Activated CD8-positive, alpha-beta memory T cell treated with anti-CD3 and anti-CD28 coated beads for 24 hours (primary cell): ENCODE measurements around the gene TRIM44.
"Not testable (repeated sequence)": the region's sequence is repeated elsewhere in the genome, so short reads cannot be mapped to it uniquely, and the experiment has no call there.

ENCODE experiments used
- DNase-seq: peaks from one replicate; pipeline ENCODE4 v3.0.0-alpha.2; 2020

The TRIM44 gene

DNA sequence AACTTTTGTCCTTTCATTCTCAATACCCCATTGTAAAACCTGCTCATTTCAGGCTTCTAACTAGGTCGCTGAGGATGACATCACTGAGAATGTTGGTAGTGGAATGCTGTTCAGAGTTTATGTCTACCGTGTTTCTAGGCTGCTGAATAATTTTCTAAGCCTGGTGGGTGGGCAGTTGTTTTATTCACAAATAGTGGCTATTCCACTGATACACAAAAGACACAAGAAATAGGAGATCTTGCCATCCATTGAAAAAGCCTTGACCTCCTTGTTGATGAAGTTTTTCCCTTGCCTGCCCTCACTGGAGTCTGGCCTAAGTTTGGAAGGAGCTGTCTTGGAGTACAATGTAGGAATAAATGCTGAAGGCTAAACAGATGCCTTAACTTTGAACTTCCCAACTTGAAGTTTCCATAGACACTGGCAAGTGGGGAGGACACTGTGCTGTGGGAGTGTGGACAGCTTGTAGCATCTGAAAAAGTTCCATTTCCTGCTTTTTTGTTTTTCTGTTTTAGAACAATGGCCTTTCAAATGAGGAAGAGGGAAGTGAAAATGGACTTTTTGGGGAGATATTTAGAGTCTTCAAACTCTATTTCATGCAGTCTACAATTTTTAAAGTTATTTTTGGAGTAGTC lies 59.2 kb downstream of the TRIM44 start:
- no peak for DNase-seq

DNA sequence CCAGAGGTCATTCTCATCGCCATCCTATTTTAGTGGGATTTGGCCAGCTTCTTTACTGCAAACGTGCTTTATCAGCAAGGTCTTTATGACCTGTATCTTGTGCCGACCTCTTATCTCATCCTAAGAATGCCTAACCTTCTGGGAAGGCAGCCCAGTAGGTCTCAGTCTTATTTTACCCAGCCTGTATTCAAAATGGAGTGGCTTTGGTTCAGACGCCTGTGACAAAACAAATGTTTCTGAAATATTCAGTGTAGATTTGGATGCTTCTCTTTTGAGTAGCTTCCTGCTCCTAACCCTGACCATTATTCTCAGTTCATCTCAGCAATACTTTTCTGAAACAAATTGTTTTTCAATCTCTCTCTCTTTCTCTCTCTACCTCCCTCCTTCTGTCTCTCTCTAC lies 60.1 kb downstream of the TRIM44 start:
- no peak for DNase-seq

DNA sequence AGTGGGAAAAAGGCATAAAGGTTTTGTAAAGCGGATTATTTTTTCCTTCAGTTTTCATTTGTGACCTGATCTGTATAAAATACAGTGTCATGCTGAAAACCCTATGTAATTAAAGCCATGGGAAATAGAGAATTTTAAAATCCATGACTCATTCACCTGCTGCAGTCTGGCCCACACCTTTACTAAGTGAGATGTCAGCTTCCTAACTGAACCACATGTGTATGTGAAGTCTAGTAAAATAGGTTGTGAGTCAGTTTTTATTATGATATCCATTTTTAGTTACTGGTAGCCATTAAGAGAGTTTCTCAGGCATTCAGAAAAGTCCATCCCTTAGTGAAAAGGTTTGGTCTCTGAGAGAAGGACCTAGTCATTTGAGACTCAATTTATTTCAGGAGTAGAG lies 60.9 kb downstream of the TRIM44 start:
- no peak for DNase-seq

DNA sequence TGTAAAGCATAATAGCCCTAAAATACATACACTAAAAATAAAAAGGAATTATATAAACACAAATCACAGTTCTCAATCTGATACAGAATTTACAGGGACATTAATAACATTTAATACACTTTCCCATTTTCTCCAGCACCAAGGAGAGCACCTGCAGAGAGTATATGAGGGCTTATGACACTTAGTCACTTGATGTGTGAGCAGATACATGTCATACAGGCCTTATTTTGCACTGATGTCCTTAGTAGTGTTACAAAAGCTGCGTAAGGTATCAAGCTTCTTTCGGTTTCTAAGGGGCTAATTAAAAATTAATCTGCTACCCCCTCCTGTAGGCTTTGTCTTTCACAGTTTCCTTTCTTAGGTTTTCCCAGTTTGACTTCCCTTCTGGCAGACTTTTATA lies 61.3 kb downstream of the TRIM44 start:
- no peak for DNase-seq

DNA sequence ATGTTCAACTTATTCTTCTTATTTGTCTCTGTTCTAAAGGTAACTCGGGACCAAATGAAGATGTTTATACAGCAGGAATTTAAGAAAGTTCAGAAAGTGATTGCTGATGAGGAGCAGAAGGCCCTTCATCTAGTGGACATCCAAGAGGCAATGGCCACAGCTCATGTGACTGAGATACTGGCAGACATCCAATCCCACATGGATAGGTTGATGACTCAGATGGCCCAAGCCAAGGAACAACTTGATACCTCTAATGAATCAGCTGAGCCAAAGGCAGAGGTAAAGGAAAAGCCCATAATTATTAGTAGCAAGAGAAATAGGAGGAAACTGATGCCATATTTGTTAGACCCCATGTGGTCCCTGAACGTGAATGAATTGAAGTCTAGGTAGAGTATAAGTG lies 63.3 kb downstream of the TRIM44 start:
- DNase-seq: no peak

DNA sequence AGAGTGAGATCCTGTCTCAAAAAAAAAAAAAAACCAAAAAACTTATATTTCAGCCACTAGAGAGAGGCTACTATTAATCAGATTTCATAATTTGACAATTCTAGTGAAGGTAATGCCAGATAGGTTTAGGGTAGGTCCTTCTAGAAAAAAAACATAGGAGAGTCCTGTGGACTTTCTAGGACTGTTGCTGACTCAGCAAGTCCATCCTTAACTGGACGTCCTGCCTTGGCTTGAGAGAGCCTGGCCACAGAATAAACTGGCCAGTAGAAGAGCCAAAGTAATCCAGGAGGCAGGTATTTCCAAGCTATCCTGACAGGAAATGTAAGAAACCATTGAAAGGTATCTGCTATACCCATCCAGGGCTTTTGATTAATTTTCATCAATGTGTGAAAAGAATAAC lies 64.6 kb downstream of the TRIM44 start:
- no peak for DNase-seq

DNA sequence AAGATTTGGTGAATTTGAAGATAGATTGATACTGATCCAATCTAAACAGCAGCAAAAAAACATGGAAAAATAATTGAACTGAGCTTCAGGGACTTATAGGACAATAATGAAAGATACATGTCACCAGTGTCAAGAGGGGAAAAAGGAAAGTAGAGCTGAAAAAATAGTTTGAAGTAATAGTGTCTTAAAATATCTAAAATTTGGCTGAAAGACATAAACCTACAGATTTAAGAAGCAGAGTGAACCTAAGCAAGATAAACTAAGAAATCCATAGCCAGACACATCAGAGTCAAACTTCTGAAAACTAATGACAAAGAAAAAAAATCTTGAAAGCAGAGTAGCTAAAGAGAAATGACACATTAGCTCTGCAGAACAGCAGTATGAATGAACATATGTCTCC lies 67.7 kb downstream of the TRIM44 start:
- DNase-seq: no peak

DNA sequence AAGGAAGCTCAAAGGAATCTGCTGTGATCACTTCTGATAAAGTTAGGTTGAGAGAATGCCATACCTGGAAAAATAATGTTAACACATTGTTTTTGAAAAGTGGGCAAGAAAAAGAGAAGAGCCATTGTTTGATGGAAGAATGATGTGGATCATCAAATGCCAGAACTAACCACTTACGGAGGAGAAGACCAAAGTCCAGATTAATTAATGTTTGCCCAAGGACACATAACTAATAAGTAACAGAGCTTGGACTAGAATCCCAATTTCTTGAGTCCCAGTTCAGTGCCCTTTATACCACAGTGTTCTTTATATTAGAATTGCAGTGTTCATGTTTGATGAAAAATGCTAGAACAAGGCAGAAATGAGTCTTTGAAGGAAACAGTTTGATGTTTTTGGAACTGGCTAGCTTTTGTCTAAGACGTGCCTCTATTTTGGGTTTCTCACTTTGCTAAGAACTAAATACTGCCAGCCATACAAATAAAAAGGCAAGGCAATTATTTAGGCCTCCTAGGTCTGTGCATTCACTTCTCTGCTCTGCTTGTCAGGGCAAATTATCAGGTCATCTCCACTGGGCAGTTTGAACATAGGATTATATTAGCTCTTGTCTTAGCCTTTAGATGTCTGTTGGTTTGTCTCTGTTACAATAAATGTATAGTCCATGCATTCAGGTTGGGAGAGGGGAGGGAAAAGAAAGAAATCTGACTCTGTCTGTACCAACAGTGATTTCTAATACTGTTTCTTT lies 72.3 kb downstream of the TRIM44 start:
- DNase-seq: no peak

DNA sequence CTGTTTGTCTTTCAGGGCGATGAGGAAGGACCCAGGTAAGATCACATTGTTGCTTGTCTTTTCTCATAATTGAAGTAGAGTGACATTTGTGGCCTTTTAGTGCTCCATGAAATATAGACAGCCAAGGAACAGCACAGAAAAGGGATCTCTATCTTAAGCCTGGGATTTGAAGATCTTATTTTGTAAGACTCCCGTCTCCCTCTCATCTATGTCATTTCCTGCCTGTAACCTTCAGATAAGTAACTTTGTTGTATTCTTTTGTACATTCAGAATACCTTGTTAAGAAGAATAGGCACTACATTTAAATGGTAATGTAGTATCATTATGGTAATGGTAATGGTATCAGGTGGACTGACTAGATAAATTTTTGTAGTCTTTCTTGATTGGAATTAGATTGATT lies 72.8 kb downstream of the TRIM44 start:
- no peak for DNase-seq

DNA sequence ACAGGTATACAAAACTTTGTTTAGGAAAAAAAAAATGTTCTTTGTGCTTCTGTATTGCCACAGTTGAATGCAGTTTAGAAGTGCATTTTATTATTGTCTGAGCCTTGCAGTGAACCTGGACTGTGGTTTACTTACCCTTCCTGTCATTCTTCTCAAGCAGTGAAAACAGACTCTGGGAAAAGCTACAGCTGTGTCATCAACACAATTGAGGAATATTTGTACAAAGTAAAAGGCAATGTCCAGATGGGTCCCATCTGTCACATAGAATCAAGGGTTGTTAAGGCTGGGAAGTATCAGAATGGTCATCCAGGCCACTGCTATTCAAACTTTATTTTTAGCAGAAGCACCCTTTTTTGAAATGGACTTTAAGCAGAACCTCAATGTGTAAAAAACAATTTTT lies 73.3 kb downstream of the TRIM44 start:
- DNase-seq: no peak

DNA sequence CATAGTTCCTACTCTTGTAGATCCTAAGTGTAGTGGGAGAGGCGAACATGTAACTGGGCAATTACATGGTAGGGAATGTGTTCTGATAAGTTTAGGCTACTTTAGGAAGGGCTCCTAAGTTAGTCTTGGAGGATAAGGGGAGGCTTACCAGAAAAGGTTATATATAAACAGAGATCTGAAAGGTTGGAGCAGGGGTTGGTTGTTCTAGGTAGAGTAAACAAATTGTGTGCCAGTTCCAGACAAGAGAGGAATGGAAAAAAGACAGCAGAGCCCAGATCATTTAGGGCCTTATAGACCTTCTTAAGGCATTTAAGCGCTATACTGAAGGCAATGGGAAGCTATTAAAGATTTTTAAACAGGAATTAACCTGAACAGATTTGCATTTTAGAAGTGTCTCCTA lies 74.4 kb downstream of the TRIM44 start:
- no peak for DNase-seq

DNA sequence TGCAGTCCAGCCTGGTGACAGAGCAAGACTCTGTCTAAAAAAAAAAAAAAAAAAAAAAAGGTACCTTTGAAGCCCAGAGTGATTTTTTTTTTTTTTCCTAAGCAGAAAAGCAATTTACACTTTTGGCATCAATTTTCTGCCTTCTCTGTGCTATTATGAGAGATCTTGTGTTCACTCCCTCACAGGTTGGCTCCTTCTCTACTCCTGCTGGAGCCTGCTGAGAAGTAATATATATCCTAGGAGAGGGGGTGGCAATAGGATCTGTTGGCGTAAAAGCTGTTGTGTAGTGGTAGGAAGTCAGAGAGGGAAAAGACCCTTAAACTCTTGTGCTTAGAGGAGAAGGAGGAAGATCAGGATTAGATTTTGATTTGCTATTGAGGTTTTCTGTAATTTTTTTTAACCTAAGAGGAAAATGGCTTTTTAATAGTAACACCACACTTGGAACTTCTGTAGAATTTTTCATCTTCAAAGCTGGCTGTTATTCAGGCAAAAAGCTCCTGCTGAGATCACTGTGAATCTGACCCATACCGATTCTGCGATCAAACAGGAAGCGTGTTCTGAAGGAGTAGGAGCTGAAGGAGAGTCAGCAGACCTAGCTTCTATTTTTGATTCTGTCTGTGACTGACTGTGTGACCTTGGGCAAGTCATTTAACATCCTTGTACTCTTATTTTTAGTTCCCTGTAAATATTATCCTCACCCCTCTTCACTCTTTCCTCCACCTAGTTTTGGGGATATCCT lies 77.7 kb downstream of the TRIM44 start:
- DNase-seq: no peak

DNA sequence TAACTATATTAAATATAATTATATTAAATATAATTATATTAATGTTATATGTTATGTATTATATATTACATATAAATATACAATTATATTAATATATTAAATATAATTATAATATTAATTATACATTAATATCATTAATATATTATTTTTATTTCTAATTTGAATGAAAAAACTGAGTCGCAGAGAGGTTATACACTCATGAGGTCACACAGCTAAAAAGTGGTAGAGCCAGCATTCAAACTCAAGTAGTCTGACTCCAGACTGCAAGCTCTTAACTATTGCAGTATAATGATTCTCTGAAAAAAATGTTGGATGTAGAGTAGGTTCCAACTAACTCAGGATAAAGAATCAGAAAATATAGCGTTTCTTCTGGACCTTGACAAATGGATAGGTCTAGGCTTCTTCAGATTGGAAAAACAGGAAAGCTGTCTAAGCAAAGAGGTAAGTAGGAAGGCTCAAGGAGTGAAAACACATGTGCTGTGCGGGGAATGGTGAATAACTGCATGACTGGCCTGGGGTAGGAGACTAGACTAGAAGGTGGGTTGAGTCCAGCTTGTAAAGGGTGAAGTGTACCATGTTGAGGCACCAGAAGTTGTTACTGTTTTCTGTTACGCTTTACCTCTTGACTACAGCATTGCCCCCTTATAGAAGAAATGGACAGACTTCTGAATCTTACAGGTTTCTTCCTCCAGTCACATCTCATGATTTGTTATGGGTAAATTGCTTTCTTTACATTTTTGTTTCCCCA lies 80.3 kb downstream of the TRIM44 start:
- no peak for DNase-seq

DNA sequence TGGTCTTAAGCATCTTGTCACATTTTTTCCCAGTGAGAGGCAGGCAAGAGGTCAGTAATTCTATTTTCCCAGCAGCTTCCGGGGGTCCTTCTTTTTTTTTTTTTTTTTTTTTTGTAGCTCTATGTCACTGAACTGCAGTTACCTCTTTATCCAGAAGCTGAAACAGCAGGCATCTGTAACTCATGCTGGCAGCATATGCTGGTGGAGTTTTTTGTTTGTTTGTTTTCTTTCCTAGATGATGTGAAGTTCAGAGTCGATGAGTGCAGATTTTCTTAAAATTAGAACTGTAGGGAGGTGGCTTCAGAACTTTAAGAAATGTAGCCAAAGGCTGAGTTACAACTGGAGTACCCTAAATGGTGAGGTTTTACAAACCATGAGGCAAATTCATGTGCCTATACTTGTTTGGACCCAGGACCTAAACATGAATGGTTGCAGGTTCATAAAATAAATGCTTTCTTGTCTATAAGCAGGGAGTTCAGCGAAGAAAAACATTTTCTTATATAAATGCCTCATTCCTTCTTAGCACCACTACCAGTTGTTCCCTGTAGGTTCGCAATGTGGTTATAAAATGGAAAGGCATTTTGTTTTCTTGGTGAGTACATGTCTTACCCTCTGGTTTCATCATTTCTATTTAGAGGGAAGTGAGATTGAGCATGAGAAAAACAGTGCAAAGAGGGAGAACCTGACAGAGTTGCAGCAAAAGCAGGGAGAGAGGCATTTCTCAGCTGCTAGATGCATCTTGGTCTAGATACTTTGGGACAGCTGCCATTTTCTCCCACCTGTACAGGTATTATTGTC lies 84.0 kb downstream of the TRIM44 start:
- no peak for DNase-seq

DNA sequence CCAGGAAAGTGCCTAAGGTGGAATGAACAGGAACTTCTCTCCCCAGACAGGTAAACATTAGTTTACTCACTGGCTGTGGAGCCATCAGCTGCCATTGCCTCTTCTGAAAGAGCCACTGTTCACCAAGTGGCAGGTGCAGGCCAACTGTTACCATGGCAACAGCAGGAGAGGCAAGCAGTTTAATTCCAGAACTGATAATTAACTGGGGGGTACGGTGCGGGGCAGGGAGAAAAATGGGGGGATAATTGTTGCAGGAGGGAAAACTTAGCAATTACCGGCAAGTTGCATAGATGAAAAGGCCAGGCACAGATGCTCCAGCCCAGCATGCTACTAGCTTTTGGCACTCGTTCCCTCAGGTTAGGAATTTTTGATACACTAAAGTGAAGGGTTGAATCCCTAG lies 85.1 kb downstream of the TRIM44 start:
- DNase-seq: no peak

DNA sequence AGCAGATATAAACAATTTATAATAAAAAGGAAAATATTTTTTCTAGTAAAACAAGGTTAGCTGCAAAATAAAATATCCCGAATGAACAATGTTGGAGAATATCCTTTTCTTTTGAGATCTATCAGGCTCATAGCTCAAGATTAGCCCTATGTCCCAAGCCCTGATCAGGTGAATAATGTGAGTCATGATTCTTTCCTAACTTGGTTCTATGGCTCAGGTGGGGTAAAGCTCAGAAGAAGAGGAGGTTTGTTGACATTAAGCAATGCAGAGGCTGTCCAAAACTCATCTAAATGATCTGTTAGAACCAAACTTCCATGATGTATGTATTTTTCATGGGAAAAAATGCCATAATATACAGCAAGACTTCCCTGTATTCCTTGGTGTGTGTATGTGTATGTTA lies 86.1 kb downstream of the TRIM44 start:
- no peak for DNase-seq

DNA sequence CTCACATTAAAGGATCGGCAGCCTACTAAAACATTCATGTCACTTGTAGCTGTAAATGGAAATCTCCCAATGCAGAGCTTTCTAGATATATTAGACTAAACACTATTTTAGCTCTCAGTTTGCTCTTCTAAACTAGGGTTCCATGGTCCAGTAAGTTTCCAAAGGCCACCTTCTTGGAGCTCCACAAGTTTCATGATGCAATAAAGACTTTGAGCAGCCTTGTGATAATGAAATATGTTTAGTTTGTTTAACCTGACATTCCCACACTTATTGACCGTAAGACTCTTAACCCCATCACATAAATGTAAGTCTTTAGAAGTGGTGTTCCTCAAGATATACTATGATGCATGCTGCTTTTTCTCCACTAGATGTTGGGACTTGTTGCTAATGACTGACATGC lies 87.7 kb downstream of the TRIM44 start:
- no peak for DNase-seq

DNA sequence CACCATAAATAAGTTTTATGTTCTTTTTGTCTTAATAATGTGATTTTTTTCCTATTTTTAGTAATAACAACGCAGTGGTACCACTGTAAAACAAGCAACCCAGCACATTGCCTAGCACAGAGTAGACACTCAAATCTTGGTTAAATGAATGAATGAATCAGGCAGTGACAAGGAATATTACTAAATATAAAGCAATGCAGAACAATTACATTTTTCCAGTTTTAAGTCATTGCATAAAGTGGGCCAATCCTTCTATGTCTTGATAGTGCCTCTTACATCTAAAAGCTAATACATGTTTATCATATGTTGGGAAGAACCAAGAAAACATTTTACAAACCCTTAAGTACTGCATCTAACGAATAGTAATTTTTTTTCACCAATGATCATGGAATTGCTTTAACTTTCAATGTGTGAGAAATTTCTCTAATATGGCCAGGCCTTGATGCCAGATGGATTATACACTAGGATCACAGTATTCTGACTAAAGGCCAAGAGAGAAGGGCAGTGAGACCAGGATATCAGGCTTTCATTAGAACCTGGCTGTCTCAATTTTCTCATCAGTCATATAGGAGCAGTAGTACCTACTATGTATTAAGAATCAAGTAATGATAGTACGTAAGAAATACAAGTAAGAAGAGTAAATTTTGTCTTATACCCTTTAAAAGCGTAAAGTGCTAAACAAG lies 88.5 kb downstream of the TRIM44 start:
- DNase-seq: no peak

DNA sequence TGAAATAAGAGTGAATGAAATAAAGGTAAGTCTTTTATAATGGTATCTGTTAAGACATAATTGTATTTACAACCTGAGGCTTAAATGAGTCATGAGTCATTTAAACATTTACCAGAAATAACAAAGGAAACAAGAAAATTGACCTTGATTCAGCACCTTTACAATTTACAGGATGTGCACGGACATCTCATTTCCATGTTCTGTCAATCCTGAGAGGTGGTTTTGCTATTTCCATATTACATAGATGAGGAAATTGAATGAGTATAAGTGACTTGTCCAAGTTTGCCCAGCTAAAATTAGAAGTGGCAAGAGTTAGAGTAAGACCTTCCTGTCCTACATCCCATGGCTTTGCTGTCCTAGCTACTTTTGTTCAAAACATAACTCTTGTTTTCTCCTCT lies 89.1 kb downstream of the TRIM44 start:
- DNase-seq: no peak

DNA sequence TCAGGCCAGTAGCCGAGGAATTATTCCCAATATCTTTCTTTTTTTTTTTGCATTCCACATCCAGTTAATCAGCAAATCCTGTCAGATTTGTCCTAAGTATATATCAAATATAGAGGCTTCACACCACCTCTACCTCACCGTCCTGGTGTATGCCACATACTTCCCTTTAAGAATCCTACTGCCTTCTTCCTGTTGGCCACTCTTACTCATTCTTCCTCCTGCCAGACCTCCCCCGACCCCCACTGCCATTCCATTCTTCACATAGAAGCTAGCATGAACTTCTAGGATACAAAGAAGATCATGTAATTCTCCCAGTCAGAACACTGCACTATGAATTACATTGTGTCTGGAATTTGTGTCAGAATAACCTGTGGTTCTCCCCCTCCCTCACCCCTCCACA lies 89.5 kb downstream of the TRIM44 start:
- no peak for DNase-seq

DNA sequence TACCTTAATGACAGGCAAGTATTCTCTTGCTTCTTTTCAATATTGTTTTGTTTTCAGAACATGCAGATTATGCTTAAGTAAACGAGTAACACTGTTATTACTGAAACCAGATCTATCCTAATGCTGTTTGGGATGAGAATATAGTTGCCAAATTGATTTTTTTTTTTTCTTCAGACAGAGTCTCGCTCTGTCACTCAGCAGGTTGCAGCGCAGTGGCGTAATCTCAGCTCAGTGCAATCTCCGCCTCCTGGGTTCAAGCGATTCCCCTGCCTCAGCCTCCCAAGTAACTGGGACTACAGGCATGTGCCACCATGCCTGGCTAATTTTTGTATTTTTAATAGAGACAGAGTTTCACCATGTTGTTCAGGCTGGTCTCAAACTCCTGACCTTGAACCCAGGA lies 91.0 kb downstream of the TRIM44 start:
- not testable (repeated sequence) for DNase-seq

DNA sequence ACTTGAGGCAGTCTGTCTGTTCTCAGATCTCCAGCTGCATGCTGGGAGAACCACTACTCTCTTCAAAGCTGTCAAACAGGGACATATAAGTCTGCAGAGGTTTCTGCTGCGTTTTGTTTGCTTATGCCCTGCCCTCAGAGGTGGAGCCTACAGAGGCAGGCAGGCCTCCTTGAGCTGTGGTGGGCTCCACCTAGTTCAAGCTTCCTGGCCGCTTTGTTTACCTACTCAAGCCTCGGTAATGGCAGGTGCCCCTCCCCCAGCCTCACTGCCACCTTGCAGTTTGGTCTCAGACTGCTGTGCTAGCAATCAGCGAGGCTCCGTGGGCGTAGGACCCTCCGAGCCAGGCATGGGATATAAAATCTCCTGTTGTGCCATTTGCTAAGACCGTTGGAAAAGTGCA lies 97.4 kb downstream of the TRIM44 start:
- DNase-seq: not testable (repeated sequence)
